ENCODE results near the gene TBC1D2B. TPM values are rescaled to one million over a fixed set of nuclear protein-coding genes. Genes with fewer than 3 reads are reported as not detected.
A peak's percentile ranks its signal among the peaks of the same experiment; 100 is the strongest.

Gene TBC1D2B
- polyA plus RNA-seq, 3 donors: 5.9 to 53.3 (median 6.2) TPM

- TF ChIP-seq CTCF (IDR thresholded peaks at IDR 0.05): no peak
- H3K36me3 Mint-ChIP-seq: peaks cover 1 to 3% of the 10 kb centered on the region in 2 donors
- H3K4me1 ChIP-seq (ENCODE audit: control insufficient read depth in 1 of 2, insufficient read depth in 2 of 2, low read length in 2 of 2): peaks cover 80 to 88% of the 10 kb centered on the region in 2 donors
- peaks cover 98% of the 10 kb centered on the region for H3K79me2 ChIP-seq (ENCODE audit: insufficient read depth, low read length)
- DNase-seq: peak; percentile 58 to 81 (median 76)
- H3K27me3 ChIP-seq (ENCODE audit: control insufficient read depth in 2 of 2, insufficient read depth in 2 of 2, low read length in 2 of 2): no peaks in the 10 kb centered on the region
- no peaks in the 10 kb centered on the region for H3K27me3 Mint-ChIP-seq (ENCODE audit: low read depth in 3 of 3)
- peak overlapping the region; percentile 90 to 92 for H3K27ac ChIP-seq (ENCODE audit: low read depth in 1 of 2, low read length in 2 of 2)
- peaks cover 4% of the 10 kb centered on the region for H4K20me1 ChIP-seq (ENCODE audit: insufficient read depth, low read length)
- peak overlapping the region; percentile 57 for H2AFZ ChIP-seq (ENCODE audit: insufficient read depth, low read depth, low read length, poor library complexity, severe bottlenecking)
- no peaks in the 10 kb centered on the region for H3K36me3 ChIP-seq (replicated peaks in 1 of 2; ENCODE audit: control insufficient read depth in 1 of 2, insufficient read depth in 2 of 2, low read length in 2 of 2)
- H3K9me3 ChIP-seq (replicated peaks in 1 of 2; ENCODE audit: control insufficient read depth in 1 of 2, insufficient read depth in 1 of 2, low read length in 2 of 2): no peaks in the 10 kb centered on the region
- H3K9me3 Mint-ChIP-seq: no peaks in the 10 kb centered on the region
- peaks cover 10% of the 10 kb centered on the region for H3K4me1 Mint-ChIP-seq
- H3K27ac Mint-ChIP-seq: peak overlapping the region in 1 of 7 donors; percentile 73
- no peak overlapping the region for H3K4me3 Mint-ChIP-seq
- peak overlapping the region in 1 of 3 experiments; percentile 51 for H3K4me3 ChIP-seq (replicated peaks in 1 of 3; ENCODE audit: low read depth in 2 of 3, low read length in 3 of 3)
- peak overlapping the region; percentile 65 for H3K4me2 ChIP-seq (replicated peaks; ENCODE audit: extremely low read depth, low read length, poor library complexity, severe bottlenecking)
- intact Hi-C loops (cut with micrococcal nuclease): loop anchor here in 1 of 2 donors (5.0 kb wide), 1 partner anchor 33 kb away; no protein-coding TSS in a partner anchor
- peak overlapping the region; percentile 44 for H3K9ac ChIP-seq (ENCODE audit: insufficient read depth, low read length, poor library complexity, severe bottlenecking)
- 0% methylated on average over 3 of the region's 5 CpGs for WGBS (ENCODE audit: insufficient coverage)
Measured at GRCh38 chr15:78065284-78065872, 12.1 kb downstream of the TBC1D2B start.

- no peak for TF ChIP-seq CTCF (IDR thresholded peaks at IDR 0.05)
- Mint-ChIP-seq H3K36me3 (peaks cover 1 to 3% of the 10 kb centered on the region in 2 donors), H3K27ac (no peak overlapping the region), H3K9me3 (no peaks in the 10 kb centered on the region), H3K4me1 (peaks cover 14% of the 10 kb centered on the region), H3K4me3 (no peak overlapping the region), H3K27me3 (ENCODE audit: low read depth in 3 of 3) (no peaks in the 10 kb centered on the region)
- Histone ChIP-seq H2AFZ (ENCODE audit: insufficient read depth, low read depth, low read length, poor library complexity, severe bottlenecking) (no peak overlapping the region), H4K20me1 (ENCODE audit: insufficient read depth, low read length) (peaks cover 9% of the 10 kb centered on the region), H3K4me1 (ENCODE audit: control insufficient read depth in 1 of 2, insufficient read depth in 2 of 2, low read length in 2 of 2) (peaks cover 72 to 81% of the 10 kb centered on the region in 2 donors), H3K27ac (ENCODE audit: low read depth in 1 of 2, low read length in 2 of 2) (peak overlapping the region; percentile 90 to 92), H3K27me3 (ENCODE audit: control insufficient read depth in 2 of 2, insufficient read depth in 2 of 2, low read length in 2 of 2) (no peaks in the 10 kb centered on the region), H3K79me2 (ENCODE audit: insufficient read depth, low read length) (peaks cover 98% of the 10 kb centered on the region), H3K9me3 (replicated peaks in 1 of 2; ENCODE audit: control insufficient read depth in 1 of 2, insufficient read depth in 1 of 2, low read length in 2 of 2) (no peaks in the 10 kb centered on the region), H3K36me3 (replicated peaks in 1 of 2; ENCODE audit: control insufficient read depth in 1 of 2, insufficient read depth in 2 of 2, low read length in 2 of 2) (no peaks in the 10 kb centered on the region), H3K9ac (ENCODE audit: insufficient read depth, low read length, poor library complexity, severe bottlenecking) (no peak overlapping the region), H3K4me2 (replicated peaks; ENCODE audit: extremely low read depth, low read length, poor library complexity, severe bottlenecking) (peak overlapping the region; percentile 65), H3K4me3 (replicated peaks in 1 of 3; ENCODE audit: low read depth in 2 of 3, low read length in 3 of 3) (peak overlapping the region in 1 of 3 experiments; percentile 51)
- WGBS (ENCODE audit: insufficient coverage): 100% methylated on average over 1 of the region's 2 CpGs
- intact Hi-C loops (cut with micrococcal nuclease): no loop called here
- DNase-seq: no peak
Measured at GRCh38 chr15:78064544-78064943, 13.0 kb downstream of the TBC1D2B start.

All from CD14-positive monocyte (primary cell).